HG03064 (cell line): Measurements from ENCODE around the gene GEN1.

Experiments used
- ATAC-seq: cut with Tn5 transposase; IDR thresholded peaks from one replicate; pipeline ENCODE4 v1.9.1; 2021; ENCODE audit warnings: low read depth; ENCODE audit not compliant: unreplicated experiment

Gene GEN1

DNA sequence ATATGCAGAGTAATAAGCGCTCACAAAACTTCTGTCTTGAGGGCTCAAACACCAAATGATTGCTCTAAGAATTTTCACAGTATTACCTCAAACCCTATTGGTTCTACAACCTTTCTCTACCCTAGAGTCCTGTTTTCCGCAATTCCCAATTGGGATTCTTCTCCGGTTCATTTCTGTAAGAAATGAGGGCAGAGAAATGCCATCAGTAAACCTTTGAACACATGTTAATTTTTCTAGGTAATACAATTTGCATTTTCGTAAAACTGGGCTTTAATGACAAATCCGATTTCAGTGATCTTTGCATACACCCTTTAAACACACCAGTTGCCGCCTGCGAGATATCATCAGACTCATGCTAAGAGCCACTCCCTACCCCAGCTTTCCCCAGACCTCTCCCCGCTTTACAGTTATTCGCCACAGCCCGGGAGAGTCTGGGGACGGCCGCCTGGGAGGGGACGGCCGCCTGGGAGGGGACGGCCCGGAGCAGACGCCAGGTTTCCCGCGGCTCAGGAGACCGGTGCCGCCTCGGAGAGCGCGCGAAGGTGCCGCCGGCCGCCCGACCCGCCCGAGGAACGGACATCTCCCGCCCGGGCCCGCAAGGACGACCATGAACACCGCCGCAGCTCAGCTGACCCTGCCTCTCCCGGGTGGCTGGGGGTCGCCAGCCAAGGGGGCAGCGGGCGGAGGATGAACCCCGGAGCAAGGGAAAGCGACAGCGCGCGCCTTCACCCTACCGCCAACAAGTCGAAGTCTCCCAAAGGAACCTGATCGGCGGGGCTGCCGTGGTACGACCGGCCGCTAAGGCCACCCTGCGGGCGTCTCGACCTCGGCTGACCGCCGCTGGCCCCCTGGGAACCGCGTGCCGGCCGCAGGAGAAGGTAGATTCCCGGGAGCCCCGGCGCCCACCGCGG is 791 bp upstream of the GEN1 start:
- peak; percentile 46 for ATAC-seq

DNA sequence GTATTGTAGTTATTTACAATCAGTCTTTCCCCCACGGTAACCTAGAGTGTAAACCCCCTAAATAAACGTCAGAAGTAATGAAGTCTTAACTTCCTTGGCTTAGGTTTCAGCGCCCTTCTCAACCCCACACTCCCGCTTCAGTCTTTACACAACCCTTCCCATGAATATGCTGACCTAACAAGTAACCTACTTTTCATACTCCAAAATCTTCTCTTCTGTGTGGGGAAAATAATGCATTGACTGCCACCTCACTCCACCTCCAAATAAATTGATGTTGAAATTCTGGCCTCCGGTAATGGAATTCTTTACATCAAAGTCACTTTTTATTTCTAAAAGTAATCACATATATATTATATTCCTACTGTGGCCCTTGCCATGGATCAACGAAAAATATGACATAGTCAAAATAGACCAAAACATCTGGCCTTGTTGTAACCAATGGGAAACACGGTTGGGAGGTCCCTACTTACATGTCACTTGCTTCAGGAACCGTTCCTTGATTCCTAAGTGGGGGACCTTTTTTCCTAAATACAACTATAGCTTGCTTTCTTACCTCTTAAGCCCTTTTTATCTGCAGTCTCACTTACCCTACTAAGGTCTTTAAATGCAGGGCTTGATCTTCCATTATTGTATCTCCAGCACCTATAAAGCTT is 961 bp downstream of the GEN1 start:
- ATAC-seq = no peak

DNA sequence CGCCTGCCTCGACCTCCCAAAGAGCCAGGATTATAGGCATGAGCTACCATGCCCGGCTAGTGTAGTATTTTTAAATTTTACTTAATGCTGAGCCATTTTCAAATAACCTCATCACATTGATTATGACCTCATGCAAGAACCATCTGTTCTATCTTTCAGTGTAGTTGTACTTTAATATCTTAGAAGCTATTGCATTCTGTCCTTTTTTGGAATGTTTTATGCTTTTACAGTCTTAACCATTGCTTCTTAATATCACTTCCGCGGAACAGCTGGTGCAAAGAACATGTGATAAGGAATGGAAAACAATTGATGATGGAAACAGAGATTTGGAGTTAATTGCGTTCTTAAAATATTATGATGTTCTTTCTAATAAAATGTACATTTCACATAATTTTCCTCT is 2.7 kb downstream of the GEN1 start:
- ATAC-seq = no peak

DNA sequence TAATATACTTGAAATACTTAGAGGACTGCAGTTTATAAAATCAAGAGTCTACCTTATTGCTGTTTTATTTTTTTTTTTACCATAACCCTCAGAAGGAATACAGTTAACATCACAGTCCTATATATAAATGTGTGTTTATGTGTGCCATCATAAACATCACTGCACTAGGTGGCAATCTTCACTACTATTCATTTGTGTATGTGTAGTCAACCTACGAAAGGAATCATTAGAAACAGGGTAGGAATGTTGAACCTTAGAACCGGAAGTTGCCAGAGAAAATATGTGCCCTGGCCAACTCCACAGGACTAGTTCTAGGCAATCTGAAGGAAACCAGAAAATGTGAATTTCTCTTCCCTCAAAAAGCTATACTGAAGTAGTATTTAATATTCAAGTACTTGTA is 3.4 kb downstream of the GEN1 start:
- ATAC-seq = no peak

DNA sequence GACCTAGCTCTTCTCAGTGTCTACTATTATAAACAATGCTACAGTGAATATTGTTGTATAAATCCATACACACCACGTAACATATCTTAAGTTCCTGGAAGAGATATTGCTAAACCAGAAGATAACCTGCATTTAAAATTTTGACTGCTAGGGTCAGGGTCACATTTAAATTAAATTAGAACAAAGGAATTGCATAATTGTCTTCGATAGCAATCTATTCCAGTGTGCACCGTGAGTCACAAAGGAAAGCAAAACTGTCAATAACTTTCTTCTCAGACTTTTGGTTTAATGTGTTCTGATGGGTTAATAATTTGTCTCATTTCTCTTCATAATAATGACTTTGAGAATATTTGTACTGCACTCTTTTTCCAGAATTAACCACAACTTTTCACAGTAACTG is 4.2 kb downstream of the GEN1 start:
- ATAC-seq = no peak

DNA sequence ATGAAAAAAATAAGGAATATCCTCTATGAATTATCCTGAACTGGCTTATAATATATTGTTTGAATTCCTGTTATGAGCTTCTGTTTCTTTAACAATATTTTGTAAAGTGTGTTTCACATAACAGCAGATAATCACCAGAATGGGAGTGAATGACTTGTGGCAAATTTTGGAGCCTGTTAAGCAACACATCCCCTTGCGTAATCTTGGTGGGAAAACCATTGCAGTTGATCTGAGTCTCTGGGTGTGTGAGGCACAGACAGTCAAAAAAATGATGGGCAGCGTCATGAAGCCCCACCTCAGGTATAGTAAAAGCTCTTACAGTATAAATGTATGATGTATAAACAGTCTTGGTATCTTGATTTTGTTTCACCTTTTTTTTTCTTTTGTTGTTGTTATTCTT is 5.9 kb downstream of the GEN1 start:
- no peak for ATAC-seq

DNA sequence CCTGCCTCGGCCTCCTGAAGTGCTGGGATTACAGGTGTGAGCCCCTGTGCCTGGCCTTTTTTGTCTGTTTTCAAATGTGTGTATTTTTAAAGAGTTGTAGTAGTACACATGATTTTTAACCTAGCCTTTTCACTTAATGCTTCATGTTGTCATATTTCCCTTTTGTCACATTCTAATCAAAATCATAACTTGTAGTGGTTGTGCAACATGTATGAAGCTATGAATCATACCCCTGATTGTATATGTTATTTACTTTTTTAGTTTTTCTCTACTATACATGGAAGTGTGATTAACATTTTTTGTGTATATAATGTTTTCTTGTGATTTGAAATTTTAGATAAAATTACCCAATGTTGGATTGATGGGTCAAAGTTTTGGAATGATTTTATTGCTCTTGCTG is 8.5 kb downstream of the GEN1 start:
- ATAC-seq = no peak

DNA sequence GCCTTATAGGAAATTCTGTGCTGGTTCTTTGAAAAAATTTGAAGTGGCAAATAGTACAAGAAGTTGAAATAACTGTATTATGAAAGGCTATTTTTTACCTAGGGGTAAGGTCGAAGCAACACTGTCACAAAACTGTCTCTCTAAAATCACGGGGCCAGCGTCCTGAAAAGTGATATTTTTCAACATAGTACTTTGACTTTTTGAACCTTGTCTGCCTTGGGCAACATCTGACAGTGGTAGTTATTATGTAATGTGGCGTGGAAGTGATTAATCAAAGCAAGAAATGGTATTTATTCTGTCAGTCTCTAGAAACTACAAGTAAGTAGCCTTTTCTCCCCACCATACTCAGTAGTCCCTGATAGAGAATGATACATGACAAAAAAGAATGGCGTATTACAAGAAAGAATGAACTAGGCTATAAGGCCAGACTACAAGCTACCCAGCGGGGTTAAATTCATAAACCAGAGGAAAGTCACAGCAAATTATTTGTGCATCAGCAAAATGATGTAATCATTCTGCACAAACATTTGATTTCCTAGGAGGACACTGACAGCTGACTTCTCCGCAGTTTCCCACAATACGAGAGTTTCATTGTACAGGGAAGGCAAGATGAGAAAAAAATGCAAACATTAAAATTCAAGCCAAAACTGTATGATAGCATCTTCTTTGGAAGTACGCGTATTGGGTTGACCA is 9.8 kb downstream of the GEN1 start:
- ATAC-seq = no peak

DNA sequence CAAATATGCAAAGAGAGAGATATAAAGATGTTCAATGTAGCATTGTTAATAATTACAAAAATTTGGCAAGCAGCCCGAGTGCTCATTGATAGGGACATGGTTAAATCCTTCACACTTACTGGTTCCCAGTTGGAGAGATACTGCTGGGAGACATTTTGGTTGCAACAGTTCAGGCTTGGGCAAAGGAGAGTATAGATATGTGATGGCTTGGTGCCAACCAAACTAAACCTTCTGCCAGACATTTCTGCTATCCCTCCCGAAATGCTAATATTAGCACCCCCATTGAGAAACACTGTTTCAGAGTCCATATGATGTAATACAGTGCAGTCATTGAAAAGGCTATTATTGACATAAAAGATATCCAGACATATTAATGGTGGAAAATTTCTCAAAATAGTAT is 11.5 kb downstream of the GEN1 start:
- no peak for ATAC-seq

DNA sequence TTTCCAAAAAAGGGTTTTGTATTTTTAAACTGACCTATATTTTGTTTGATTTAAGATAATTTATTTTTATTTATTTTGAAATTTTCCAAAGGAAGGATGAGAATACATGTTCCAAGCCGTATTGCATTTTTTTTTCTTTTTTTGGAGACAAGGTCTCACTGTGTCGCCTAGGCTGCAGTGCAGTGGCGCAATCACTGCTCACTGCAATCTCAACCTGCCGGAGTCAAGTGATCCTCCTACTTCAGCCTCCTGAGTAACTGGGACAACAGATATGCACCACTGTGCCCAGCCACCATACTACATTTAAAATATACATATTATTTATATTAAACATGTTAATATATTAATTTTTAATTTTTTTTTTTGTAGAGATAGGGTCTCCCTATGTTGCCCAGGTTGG is 15.0 kb downstream of the GEN1 start:
- ATAC-seq = no peak

DNA sequence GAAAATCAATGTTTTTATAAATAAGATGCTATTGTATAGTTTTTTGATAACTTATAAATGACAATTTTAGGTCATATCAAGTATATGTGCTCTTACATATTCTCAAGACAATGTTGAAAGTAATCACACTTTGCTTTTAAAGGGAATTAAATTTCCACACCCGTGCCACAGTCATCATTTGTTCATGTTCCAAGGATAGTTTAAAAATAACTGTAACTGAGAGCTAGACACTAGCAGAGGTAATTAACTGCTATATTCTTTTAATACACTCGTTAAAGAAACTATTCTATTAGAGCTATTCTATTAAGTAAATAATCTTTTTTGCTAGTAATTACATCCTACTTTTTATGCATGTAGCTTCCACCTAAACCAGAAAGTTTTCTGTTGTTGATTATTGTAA is 18.0 kb downstream of the GEN1 start:
- ATAC-seq = no peak

DNA sequence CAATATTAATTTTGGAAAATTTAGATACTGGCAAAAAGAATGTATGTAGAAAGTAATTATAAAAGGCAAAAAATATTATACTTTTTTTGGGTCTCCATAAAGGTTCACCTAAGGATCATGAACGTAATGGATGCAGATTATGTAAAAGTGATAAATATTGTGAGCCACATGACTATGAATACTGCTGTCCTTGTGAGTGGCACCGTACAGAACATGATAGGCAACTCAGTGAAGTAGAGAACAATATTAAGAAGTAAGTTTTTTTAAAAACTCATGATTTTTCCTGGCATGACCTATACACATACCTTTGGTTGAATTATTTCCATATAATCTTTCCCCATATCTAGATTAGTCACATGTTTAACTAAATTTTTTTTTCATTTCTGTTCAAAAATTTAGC is 18.6 kb downstream of the GEN1 start:
- ATAC-seq = no peak

DNA sequence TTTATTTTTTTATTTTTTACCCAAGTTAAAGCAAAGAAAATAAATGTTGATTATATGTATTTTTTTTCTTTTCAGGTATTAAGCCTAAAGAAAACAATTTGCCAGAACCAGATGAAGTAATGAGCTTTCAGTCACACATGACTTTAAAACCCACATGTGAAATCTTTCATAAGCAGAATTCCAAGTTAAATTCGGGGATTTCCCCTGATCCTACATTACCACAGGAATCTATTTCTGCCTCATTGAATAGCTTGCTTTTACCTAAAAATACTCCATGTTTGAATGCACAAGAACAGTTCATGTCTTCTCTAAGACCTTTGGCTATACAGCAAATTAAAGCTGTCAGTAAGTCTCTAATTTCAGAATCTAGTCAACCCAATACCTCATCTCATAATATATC is 26.6 kb downstream of the GEN1 start:
- no peak for ATAC-seq

DNA sequence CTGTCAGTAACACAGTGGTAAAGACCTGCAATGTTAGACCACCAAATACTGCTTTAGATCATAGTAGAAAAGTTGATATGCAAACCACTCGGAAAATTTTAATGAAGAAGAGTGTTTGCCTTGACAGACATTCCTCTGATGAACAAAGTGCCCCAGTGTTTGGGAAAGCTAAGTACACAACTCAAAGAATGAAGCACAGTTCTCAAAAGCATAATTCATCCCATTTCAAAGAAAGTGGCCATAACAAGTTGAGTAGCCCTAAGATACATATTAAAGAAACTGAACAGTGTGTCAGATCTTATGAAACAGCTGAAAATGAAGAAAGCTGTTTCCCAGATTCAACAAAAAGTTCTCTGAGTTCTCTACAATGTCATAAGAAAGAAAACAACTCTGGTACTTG is 27.5 kb downstream of the GEN1 start:
- ATAC-seq = no peak

DNA sequence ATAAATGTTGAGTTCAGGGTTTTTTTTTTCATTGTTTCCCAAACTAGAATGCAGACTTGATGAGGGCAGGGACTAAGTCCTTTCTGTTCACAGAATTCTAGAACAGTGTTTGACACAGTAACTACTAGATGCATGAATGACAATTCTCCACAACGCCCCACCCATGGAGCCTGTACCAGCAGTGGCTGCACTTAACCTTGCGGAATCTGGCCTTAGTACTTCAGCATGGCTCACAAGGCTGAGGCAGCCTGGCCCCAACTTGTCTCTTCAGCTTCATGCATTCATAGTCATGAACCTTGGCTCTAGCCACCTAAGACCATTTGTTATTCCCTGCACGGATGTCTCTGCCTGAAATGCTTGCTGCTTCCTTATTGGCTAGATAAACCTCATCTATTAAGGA is 32.8 kb downstream of the GEN1 start:
- no peak for ATAC-seq

DNA sequence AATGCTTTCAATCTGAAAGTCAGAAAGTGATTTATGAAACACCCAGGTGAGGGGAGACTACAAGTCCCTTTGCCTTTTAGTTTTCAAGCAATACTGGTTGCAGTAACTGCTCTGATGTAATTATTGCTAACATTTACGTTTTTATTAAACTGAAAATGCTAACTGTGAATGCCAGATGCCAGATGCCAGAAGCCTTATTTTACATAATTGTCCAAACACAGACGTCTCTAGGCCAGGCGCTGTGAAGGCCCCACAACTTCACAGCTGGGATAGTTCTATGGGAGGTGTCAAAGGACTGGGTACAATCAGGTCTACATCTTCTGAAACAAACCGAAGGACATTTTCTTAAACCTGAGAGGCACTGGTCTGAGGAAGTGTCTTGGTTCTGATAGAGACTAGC is 34.8 kb downstream of the GEN1 start:
- ATAC-seq = no peak

DNA sequence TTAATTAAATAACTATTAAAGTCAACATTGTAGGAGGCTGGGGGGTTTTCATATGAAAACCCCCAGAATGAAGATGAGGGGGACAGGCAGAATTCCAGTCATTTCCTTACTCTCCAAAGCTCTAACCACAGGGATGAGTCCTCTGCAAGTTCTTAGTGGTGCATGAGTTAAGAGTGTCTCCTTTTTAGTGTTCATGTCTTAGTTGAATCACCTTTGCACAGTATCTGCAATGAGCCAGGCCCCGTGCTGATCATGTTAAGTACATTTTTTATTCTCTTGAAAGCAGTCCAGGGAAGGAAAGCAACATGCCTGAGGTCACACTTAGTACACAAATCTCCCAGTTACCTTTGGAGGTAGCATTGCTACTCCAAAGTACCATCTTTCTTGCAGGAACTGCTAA is 36.6 kb downstream of the GEN1 start:
- ATAC-seq = no peak

DNA sequence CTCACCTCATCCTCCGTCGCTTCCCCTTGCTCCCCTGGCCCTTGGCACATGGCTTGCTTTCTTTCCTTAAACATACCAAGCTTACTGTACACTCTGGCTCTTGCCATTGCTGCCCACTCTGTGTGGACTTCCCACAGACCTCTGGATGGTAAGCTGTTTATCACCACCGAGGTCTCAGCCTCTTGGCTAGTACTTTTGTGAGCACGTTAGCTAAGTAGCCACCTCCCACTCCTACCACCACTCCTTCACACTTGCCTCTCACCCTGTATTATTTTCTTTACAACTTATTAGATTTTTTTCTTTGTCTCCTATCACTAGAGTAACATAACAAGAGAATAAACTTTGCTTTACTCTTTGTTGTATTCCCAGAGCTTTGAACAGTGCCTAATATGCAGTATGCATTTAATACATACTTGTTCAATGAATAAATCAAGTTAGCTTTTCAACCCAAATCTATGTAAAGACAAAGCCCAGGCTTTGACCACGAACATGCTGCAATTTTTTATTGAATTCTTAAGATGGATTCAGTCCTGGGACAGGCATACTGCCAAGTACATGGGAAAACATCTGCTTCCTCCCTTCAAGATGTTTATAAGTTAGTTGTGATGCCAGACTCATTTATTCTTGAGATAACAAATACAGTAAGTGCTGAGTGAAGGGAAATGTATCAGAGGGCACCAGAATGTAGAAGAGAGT is 37.3 kb downstream of the GEN1 start:
- no peak for ATAC-seq

DNA sequence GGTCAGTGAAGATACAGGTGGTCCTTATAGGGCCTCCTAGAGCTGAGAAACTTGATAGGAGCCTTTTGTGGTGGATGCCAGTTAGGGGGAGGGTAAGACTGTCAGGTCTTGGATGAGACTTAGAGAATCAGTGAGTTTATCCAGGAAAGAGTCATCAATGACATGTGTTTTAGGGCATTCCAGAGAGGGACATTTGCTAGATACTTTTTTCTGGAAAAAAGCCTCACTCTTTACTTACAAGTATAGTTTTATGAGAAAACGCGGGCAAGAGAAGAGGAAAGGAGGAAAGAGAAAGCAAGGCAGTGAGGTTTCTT is 37.8 kb downstream of the GEN1 start:
- ATAC-seq = no peak

DNA sequence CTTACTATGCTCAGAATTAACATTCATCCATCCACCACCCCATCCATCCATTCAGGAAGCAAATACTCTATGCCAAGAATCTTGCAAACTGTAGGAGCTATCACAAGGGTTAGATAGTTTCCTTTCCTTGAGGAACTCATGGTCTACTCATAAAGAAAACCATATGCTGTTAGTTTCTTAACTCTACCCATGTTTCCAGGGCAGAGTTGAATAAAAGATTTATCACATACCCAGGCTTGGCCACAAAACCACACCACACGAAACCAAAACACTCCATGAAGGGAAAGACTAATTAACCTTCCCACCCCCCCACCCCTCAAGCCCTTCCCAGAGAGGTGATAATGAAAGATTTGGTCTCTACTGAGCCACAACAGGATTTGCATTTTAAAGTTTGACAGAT is 38.6 kb downstream of the GEN1 start:
- no peak for ATAC-seq

DNA sequence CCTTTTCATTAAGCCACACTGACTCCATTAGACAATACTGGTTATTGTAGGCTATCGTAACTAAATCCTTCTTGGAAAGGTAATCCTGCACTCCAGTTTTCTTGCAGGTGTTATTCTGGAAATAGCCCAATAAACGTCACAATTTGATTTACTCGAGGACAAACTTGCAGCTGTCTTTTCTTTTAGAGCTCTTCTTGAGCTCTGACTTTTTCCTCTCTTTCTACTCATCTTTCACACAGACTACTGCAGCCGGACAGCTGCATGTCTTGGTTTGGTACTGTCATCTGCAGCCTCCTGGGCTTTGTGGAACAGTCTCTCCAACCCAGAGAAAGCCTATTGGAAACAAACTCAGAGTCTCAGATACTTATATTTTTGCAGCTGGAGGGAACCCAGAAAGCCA is 39.4 kb downstream of the GEN1 start:
- no peak for ATAC-seq
